ENCODE results near the gene EFNA2.

Gene EFNA2

GRCh38 chr19:1284979-1285736 is 515 bp upstream of the EFNA2 start:
- DNase-seq (ENCODE audit: low read depth), result no peak
- TF ChIP-seq CTCF (conservative IDR thresholded peaks at IDR 0.05; ENCODE audit: low read length), result no peak
- H3K4me3 ChIP-seq (ENCODE audit: low read length), result no peak overlapping the region

GRCh38 chr19:1286487-1287353 is 1.0 kb downstream of the EFNA2 start:
- DNase-seq (ENCODE audit: low read depth), result no peak
- TF ChIP-seq CTCF (conservative IDR thresholded peaks at IDR 0.05; ENCODE audit: low read length), result no peak
- H3K4me3 ChIP-seq (ENCODE audit: low read length), result no peak overlapping the region

- no peak for TF ChIP-seq CTCF (conservative IDR thresholded peaks at IDR 0.05; ENCODE audit: low read length)
- H3K4me3 ChIP-seq (ENCODE audit: low read length), result no peak overlapping the region
- no peak for DNase-seq (ENCODE audit: low read depth)
Observed at GRCh38 chr19:1287354-1288225, 1.9 kb downstream of the EFNA2 start.

- no peak for TF ChIP-seq CTCF (conservative IDR thresholded peaks at IDR 0.05; ENCODE audit: low read length)
- no peak overlapping the region for H3K4me3 ChIP-seq (ENCODE audit: low read length)
- DNase-seq (ENCODE audit: low read depth), result no peak
Observed at GRCh38 chr19:1288226-1288612, 2.5 kb downstream of the EFNA2 start.

- no peak overlapping the region for H3K4me3 ChIP-seq (ENCODE audit: low read length)
- TF ChIP-seq CTCF (conservative IDR thresholded peaks at IDR 0.05; ENCODE audit: low read length), result no peak
- DNase-seq (ENCODE audit: low read depth), result no peak
Observed at GRCh38 chr19:1288833-1289685, 3.4 kb downstream of the EFNA2 start.

- H3K4me3 ChIP-seq (ENCODE audit: low read length), result no peak overlapping the region
- DNase-seq (ENCODE audit: low read depth), result no peak
- no peak for TF ChIP-seq CTCF (conservative IDR thresholded peaks at IDR 0.05; ENCODE audit: low read length)
Observed at GRCh38 chr19:1289686-1290025, 4.0 kb downstream of the EFNA2 start.

All from AG10803 (cell line).